ENCODE data around the gene ALMS1.
A peak's percentile ranks its signal among the peaks of the same experiment; 100 is the strongest.

DNA sequence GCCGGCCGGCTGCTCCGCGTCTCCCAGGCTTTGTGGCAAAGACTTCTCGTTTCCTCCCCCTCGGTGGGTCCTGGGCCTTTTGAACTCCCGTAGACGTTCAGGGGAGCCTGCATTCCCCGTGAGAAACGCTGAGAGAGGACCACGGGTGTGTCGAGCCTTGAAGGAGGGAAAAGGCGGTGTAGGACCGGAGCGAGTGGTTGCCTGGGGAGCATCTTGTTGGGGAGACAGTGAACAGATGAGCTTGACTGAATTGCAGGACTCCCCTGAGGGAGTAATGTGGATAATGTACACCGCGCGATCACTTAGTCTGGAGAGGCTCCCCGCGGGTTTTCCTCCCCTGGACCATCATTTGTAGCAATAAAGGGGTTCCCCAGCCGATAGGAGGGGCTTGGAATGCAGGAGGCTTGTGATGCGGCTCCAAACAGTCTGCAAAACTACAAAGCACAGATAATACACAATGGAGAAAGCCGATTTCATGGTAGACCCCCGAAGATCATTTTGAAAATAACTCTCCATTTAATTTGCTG is 769 bp downstream of the ALMS1 start:
- TF ChIP-seq, protein P1, sequence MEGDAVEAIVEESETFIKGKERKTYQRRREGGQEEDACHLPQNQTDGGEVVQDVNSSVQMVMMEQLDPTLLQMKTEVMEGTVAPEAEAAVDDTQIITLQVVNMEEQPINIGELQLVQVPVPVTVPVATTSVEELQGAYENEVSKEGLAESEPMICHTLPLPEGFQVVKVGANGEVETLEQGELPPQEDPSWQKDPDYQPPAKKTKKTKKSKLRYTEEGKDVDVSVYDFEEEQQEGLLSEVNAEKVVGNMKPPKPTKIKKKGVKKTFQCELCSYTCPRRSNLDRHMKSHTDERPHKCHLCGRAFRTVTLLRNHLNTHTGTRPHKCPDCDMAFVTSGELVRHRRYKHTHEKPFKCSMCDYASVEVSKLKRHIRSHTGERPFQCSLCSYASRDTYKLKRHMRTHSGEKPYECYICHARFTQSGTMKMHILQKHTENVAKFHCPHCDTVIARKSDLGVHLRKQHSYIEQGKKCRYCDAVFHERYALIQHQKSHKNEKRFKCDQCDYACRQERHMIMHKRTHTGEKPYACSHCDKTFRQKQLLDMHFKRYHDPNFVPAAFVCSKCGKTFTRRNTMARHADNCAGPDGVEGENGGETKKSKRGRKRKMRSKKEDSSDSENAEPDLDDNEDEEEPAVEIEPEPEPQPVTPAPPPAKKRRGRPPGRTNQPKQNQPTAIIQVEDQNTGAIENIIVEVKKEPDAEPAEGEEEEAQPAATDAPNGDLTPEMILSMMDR (IDR thresholded peaks at IDR 0.05; ENCODE audit: extremely low read depth in 1 of 2, insufficient read depth in 1 of 2, low read depth in 1 of 2, low read length in 2 of 2), result no peak
- TF ChIP-seq POLR2AphosphoS5 (IDR thresholded peaks at IDR 0.05; ENCODE audit: insufficient read depth, low read depth, low read length) (no peak), POLR2A (IDR thresholded peaks at IDR 0.05; ENCODE audit: low read depth, low read length) (peak; percentile 72), EZH2 (IDR thresholded peaks at IDR 0.05; ENCODE audit: borderline replicate concordance, low read depth, low read length, severe bottlenecking) (no peak), GATA2 (IDR thresholded peaks at IDR 0.05; ENCODE audit: insufficient read depth, insufficient read length, low read depth, low read length) (no peak)
- TF ChIP-seq, protein P2, sequence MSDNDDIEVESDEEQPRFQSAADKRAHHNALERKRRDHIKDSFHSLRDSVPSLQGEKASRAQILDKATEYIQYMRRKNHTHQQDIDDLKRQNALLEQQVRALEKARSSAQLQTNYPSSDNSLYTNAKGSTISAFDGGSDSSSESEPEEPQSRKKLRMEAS (IDR thresholded peaks at IDR 0.05; ENCODE audit: insufficient read depth, insufficient read length), result no peak
